HepG2 (cell line): ENCODE data around the gene ZBTB1. TPM values are rescaled to one million over a fixed set of nuclear protein-coding genes. Genes with fewer than 3 reads are reported as not detected.

ENCODE experiments used
- DRAP1 ChIP-seq: IDR thresholded peaks from 2 replicates; pipeline ENCODE4 v1.6.1; 2016; ENCODE audit warnings: missing genetic modification reagents, missing compliant biosample characterization
- FOXM1 ChIP-seq: sonication (generic); formaldehyde crosslinking; IDR thresholded peaks from 2 replicates; pipeline ENCODE4 v1.5.0; 2020; ENCODE audit warnings: missing genetic modification reagents
- HMG20A ChIP-seq: IDR thresholded peaks from 2 replicates; pipeline ENCODE4 v1.6.1; 2016; ENCODE audit warnings: borderline replicate concordance
- MTF2 ChIP-seq: sonication (generic); formaldehyde crosslinking; IDR thresholded peaks from 2 replicates; pipeline ENCODE4 v1.5.0; 2020; ENCODE audit warnings: missing genetic modification reagents, borderline replicate concordance
- NKX3-1 ChIP-seq: sonication (generic); formaldehyde crosslinking; IDR thresholded peaks from 2 replicates; pipeline ENCODE4 v1.5.0; 2020; ENCODE audit warnings: missing genetic modification reagents
- NONO ChIP-seq, 2 experiments: fragments of 450-650 bp in 1 of 2; sonication (generic) in 1 of 2; formaldehyde crosslinking in 1 of 2; IDR thresholded peaks in 1 of 2; conservative IDR thresholded peaks in 1 of 2; 2 replicates each; pipeline versions ENCODE4 v1.6.1 to v1.8.0; 2017 to 2022; ENCODE audit warnings: mild to moderate bottlenecking in 1 of 2, missing genetic modification reagents in 1 of 2, moderate library complexity in 1 of 2
- REPIN1 ChIP-seq: sonication (generic); formaldehyde crosslinking; IDR thresholded peaks from 2 replicates; pipeline ENCODE4 v1.8.0; 2022; ENCODE audit warnings: missing genetic modification reagents, low read depth, mild to moderate bottlenecking, borderline replicate concordance
- SNAPC4 ChIP-seq: sonication (generic); formaldehyde crosslinking; IDR thresholded peaks from 2 replicates; pipeline ENCODE4 v1.4.0; 2020; ENCODE audit warnings: mild to moderate bottlenecking, missing genetic modification reagents
- SP1 ChIP-seq, 2 experiments: fragments of 450-650 bp in 1 of 2; sonication (generic) in 1 of 2; formaldehyde crosslinking in 1 of 2; IDR thresholded peaks; 2 replicates each; pipeline versions ENCODE4 v1.4.0 to v1.6.1; 2016 to 2020; ENCODE audit warnings: missing genetic modification reagents in 1 of 2
- TCF12 ChIP-seq, 2 experiments: fragments of 450-650 bp in 1 of 2; sonication (generic) in 1 of 2; formaldehyde crosslinking in 1 of 2; IDR thresholded peaks; 2 replicates each; pipeline versions ENCODE4 v1.6.1 to v1.8.0; 2017 to 2022; ENCODE audit warnings: antibody characterized with exemption in 1 of 2, mild to moderate bottlenecking in 1 of 2, missing genetic modification reagents in 1 of 2, moderate library complexity in 1 of 2
- TEAD3 ChIP-seq: optimal IDR thresholded peaks from 2 replicates; pipeline ENCODE3; 2016; ENCODE audit warnings: borderline replicate concordance
- ZBTB25 ChIP-seq: IDR thresholded peaks from 2 replicates; pipeline ENCODE4 v1.6.1; 2018; ENCODE audit warnings: missing genetic modification reagents
- ZNF296 ChIP-seq: sonication (generic); formaldehyde crosslinking; conservative IDR thresholded peaks from 2 replicates; pipeline ENCODE4 v1.5.0; 2020; ENCODE audit warnings: mild to moderate bottlenecking, missing genetic modification reagents
- ZNF337 ChIP-seq: sonication (generic); formaldehyde crosslinking; IDR thresholded peaks from 2 replicates; pipeline ENCODE4 v1.5.1; 2020; ENCODE audit warnings: missing genetic modification reagents, low read depth, mild to moderate bottlenecking, borderline replicate concordance
- ZNF484 ChIP-seq: sonication (generic); formaldehyde crosslinking; IDR thresholded peaks from 2 replicates; pipeline ENCODE4 v1.5.1; 2020; ENCODE audit warnings: mild to moderate bottlenecking, low read depth, missing genetic modification reagents, borderline replicate concordance
- ZNF607 ChIP-seq: sonication (generic); formaldehyde crosslinking; IDR thresholded peaks from 2 replicates; pipeline ENCODE4 v1.5.1; 2020; ENCODE audit warnings: missing genetic modification reagents, mild to moderate bottlenecking, borderline replicate concordance
- ZNF615 ChIP-seq: sonication (generic); formaldehyde crosslinking; IDR thresholded peaks from 2 replicates; pipeline ENCODE4 v1.5.0; 2020; ENCODE audit warnings: mild to moderate bottlenecking, missing genetic modification reagents, borderline replicate concordance
- ZNF691 ChIP-seq: sonication (generic); formaldehyde crosslinking; IDR thresholded peaks from 2 replicates; pipeline ENCODE4 v1.4.0; 2020; ENCODE audit warnings: missing genetic modification reagents, low read depth, mild to moderate bottlenecking, borderline replicate concordance
- ZNF747 ChIP-seq: sonication (generic); formaldehyde crosslinking; IDR thresholded peaks from 2 replicates; pipeline ENCODE4 v1.8.1; 2023; ENCODE audit warnings: missing genetic modification reagents, mild to moderate bottlenecking, borderline replicate concordance
- ZNF879 ChIP-seq: sonication (generic); formaldehyde crosslinking; IDR thresholded peaks from 2 replicates; pipeline ENCODE4 v1.8.1; 2023; ENCODE audit warnings: missing genetic modification reagents
- polyA plus RNA-seq, 8 experiments: library from polyadenylated mRNA; depleted of rRNA in 3 of 8; stranded (reverse) in 7 of 8; unstranded in 1 of 8; fragments of >200 nt; fragmentation: Illumina TruSeq in 4 of 8; extraction: Trizol in 4 of 8; gene quantifications; 2 replicates each; pipeline versions ENCODE4 v1.2.1 to v1.2.3, GENCODE V29; 2011 to 2016; ENCODE audit warnings: low read depth in 4 of 8, missing spikeins in 1 of 8, mixed read lengths in 1 of 8; ENCODE audit not compliant: insufficient read depth in 1 of 8
- total RNA-seq, 5 experiments: library from RNA; depleted of rRNA; stranded (reverse); fragments of >200 nt; fragmentation: Illumina TruSeq; extraction: Trizol; gene quantifications; 2 replicates each; pipeline ENCODE4 v1.2.3, GENCODE V29; 2016; ENCODE audit warnings: low read depth in 1 of 5
- TF ChIP-seq, protein P1 (sequence below): sonication (generic); formaldehyde crosslinking; IDR thresholded peaks from 2 replicates; pipeline ENCODE4 v1.8.0; 2022; ENCODE audit warnings: missing genetic modification reagents, low read depth, mild to moderate bottlenecking, borderline replicate concordance

Gene ZBTB1
- total and polyA plus RNA-seq, 2 of the 13 experiments (the other 11 are each of a cell fraction or from before 2014, with no cell fraction given), result 18.8 to 22.6 TPM

GRCh38 chr14:64504310-64504896 is at the start of gene ZBTB1 (continued):
- TF ChIP-seq ZNF747 (CRISPR knock-in tag), result no peak
- 0 out of 2 replicates have a peak, but pooled peaks have one; percentile 7 for TF ChIP-seq ZNF615
- TF ChIP-seq ZBTB25 (CRISPR knock-in tag), result 0 out of 2 replicates have a peak, but pooled peaks have one; percentile 13
- TF ChIP-seq MTF2 (CRISPR knock-in tag), result no peak
- no peak for TF ChIP-seq NONO (IDR thresholded peaks at IDR 0.05)
- TF ChIP-seq NONO (CRISPR knock-in tag; conservative IDR thresholded peaks at IDR 0.05), result peak; percentile 67; the same call in 1 of the 2 replicates
- TF ChIP-seq FOXM1 (CRISPR knock-in tag), result no peak
- TF ChIP-seq ZNF337 (CRISPR knock-in tag), result no peak
- TF ChIP-seq SNAPC4, result no peak; the same call in 1 of the 2 replicates
- TF ChIP-seq DRAP1 (CRISPR knock-in tag), result no peak
- TF ChIP-seq ZNF296 (CRISPR knock-in tag), result no peak
- TF ChIP-seq HMG20A (CRISPR knock-in tag), result no peak
- TF ChIP-seq ZNF691, result peak; percentile 52; the same call in 1 of the 2 replicates
- TF ChIP-seq ZNF879 (CRISPR knock-in tag), result peak; percentile 74; the same call in 1 of the 2 replicates
- TF ChIP-seq, protein P1, sequence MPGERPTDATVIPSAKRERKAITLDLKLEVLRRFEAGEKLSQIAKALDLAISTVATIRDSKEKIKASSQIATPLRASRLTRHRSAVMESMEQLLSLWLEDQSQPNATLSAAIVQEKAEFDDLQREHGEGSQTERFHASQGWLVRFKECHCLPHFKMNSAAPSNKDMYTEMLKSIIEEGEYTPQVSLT, result no peak
- TF ChIP-seq SP1 (IDR thresholded peaks at IDR 0.05), result no peak
- no peak; the same call in 1 of the 2 replicates for TF ChIP-seq SP1 (CRISPR knock-in tag; IDR thresholded peaks at IDR 0.05)
- no peak for TF ChIP-seq TCF12 (IDR thresholded peaks at IDR 0.05)
- no peak for TF ChIP-seq TCF12 (CRISPR knock-in tag; IDR thresholded peaks at IDR 0.05)
- TF ChIP-seq ZNF484 (CRISPR knock-in tag), result 0 out of 2 replicates have a peak, but pooled peaks have one; percentile 14
- TF ChIP-seq TEAD3 (CRISPR knock-in tag), result no peak
- TF ChIP-seq REPIN1, result no peak
- no peak for TF ChIP-seq NKX3-1 (CRISPR knock-in tag)
- 0 out of 2 replicates have a peak, but pooled peaks have one; percentile 17 for TF ChIP-seq ZNF607 (CRISPR knock-in tag)
